ENCODE measurements around the gene ARMC8. TPM values are rescaled to one million over a fixed set of nuclear protein-coding genes. Genes with fewer than 3 reads are reported as not detected.
A peak's percentile ranks its signal among the peaks of the same experiment; 100 is the strongest.
"Not testable (repeated sequence)": the region's sequence is repeated elsewhere in the genome, so short reads cannot be mapped to it uniquely, and the experiment has no call there.

The ARMC8 gene
- 78.7 and 80.9 TPM in 2 replicates for total RNA-seq (2022)
- percentile 94 among the genes with signal in this experiment for Bru-seq, nascent RNA
- percentile 83 among the genes with signal in this experiment for BruChase-seq, experiment 1, labeled RNA remaining after a 6-hour chase
- BruChase-seq, experiment 2, labeled RNA remaining after a 2-hour chase = percentile 89 among the genes with signal in this experiment
- long read RNA-seq, full-length matches to known transcripts = 70 of 360 reads
- long read RNA-seq, partial matches to known transcripts = 16 of 360 reads
- long read RNA-seq, other reads (novel, unspliced or antisense) = 274 of 360 reads

- Mint-ChIP-seq H3K27me3 (ENCODE audit: unreplicated experiment) (no peaks in the 10 kb centered on the region), H3K36me3 (ENCODE audit: insufficient read depth, unreplicated experiment) (peaks cover 26% of the 10 kb centered on the region), H3K4me1 (ENCODE audit: low read depth, unreplicated experiment) (peaks cover 32% of the 10 kb centered on the region), H3K27ac (ENCODE audit: unreplicated experiment) (peak within 1 kb of the TSS; percentile 98), H3K9me3 (ENCODE audit: low read depth, unreplicated experiment) (no peaks in the 10 kb centered on the region), H3K4me3 (ENCODE audit: low read depth, unreplicated experiment) (peak within 1 kb of the TSS; percentile 92)
- CTCF ChIA-PET = interaction anchor here (1.1 to 2.0 kb wide), 4 partner anchors 13 to 736 kb away, joined by 3 to 5 read pairs (median 4); partner anchors contain the start of gene DBR1
- intact Hi-C loops (cut with micrococcal nuclease; ENCODE audit: unreplicated experiment) = loop anchor here (10.0 kb wide), 1 partner anchor 407 kb away; the partner anchor contains the start of gene CEP70
- no peak for TF ChIP-seq CTCF (IDR thresholded peaks at IDR 0.05; ENCODE audit: unreplicated experiment)
- BruUV-seq (replicated peaks) = no TSS peak
- DNase-seq = peak; percentile 66
Observed at GRCh38 chr3:138187296-138188012, at the start of gene ARMC8. ARMC8 (plus strand) TSS chr3:138187301; CDS start chr3:138187555, 254 bp downstream.

GRCh38 chr3:138137861-138138260, 49.2 kb upstream of the ARMC8 start:
- CTCF ChIA-PET = no interaction called here
- H3K9me3 Mint-ChIP-seq (ENCODE audit: low read depth, unreplicated experiment) = no peaks in the 10 kb centered on the region

GRCh38 chr3:138139691-138140090, 47.4 kb upstream of the ARMC8 start:
- CTCF ChIA-PET = no interaction called here
- no peaks in the 10 kb centered on the region for H3K36me3 Mint-ChIP-seq (ENCODE audit: insufficient read depth, unreplicated experiment)
- intact Hi-C loops (cut with micrococcal nuclease; ENCODE audit: unreplicated experiment) = no loop called here
- no peaks in the 10 kb centered on the region for H3K9me3 Mint-ChIP-seq (ENCODE audit: low read depth, unreplicated experiment)
- no peak overlapping the region for H3K27ac Mint-ChIP-seq (ENCODE audit: unreplicated experiment)
- no peak for DNase-seq
- no peaks in the 10 kb centered on the region for H3K27me3 Mint-ChIP-seq (ENCODE audit: unreplicated experiment)
- TF ChIP-seq CTCF (IDR thresholded peaks at IDR 0.05; ENCODE audit: unreplicated experiment) = no peak
- H3K4me3 Mint-ChIP-seq (ENCODE audit: low read depth, unreplicated experiment) = no peak overlapping the region
- H3K4me1 Mint-ChIP-seq (ENCODE audit: low read depth, unreplicated experiment) = no peaks in the 10 kb centered on the region
- BruUV-seq (replicated peaks) = no TSS peak

More at GRCh38 chr3:138137861-138138260, 49.2 kb upstream of the ARMC8 start:
- Mint-ChIP-seq H3K27ac (ENCODE audit: unreplicated experiment) (no peak overlapping the region), H3K36me3 (ENCODE audit: insufficient read depth, unreplicated experiment) (no peaks in the 10 kb centered on the region), H3K4me1 (ENCODE audit: low read depth, unreplicated experiment) (no peaks in the 10 kb centered on the region), H3K4me3 (ENCODE audit: low read depth, unreplicated experiment) (no peak overlapping the region), H3K27me3 (ENCODE audit: unreplicated experiment) (no peaks in the 10 kb centered on the region)
- BruUV-seq (replicated peaks) = no TSS peak
- intact Hi-C loops (cut with micrococcal nuclease; ENCODE audit: unreplicated experiment) = no loop called here
- DNase-seq = no peak
- TF ChIP-seq CTCF (IDR thresholded peaks at IDR 0.05; ENCODE audit: unreplicated experiment) = no peak

- H3K27ac Mint-ChIP-seq (ENCODE audit: unreplicated experiment) = no peak overlapping the region
- no TSS peak for BruUV-seq (replicated peaks)
- no peak for TF ChIP-seq CTCF (IDR thresholded peaks at IDR 0.05; ENCODE audit: unreplicated experiment)
Observed at GRCh38 chr3:138140940-138141339, 46.2 kb upstream of the ARMC8 start.

GRCh38 chr3:138142181-138142580, 44.9 kb upstream of the ARMC8 start:
- BruUV-seq (replicated peaks); CTCF ChIA-PET; H3K4me3 Mint-ChIP-seq (ENCODE audit: low read depth, unreplicated experiment); H3K36me3 Mint-ChIP-seq (ENCODE audit: insufficient read depth, unreplicated experiment); H3K27me3 Mint-ChIP-seq (ENCODE audit: unreplicated experiment); DNase-seq; H3K27ac Mint-ChIP-seq (ENCODE audit: unreplicated experiment); H3K9me3 Mint-ChIP-seq (ENCODE audit: low read depth, unreplicated experiment); intact Hi-C loops (cut with micrococcal nuclease; ENCODE audit: unreplicated experiment); H3K4me1 Mint-ChIP-seq (ENCODE audit: low read depth, unreplicated experiment): not testable (repeated sequence)

More at GRCh38 chr3:138140940-138141339, 46.2 kb upstream of the ARMC8 start:
- Mint-ChIP-seq H3K4me1 (ENCODE audit: low read depth, unreplicated experiment) (no peaks in the 10 kb centered on the region), H3K4me3 (ENCODE audit: low read depth, unreplicated experiment) (no peak overlapping the region), H3K36me3 (ENCODE audit: insufficient read depth, unreplicated experiment) (no peaks in the 10 kb centered on the region), H3K9me3 (ENCODE audit: low read depth, unreplicated experiment) (no peaks in the 10 kb centered on the region), H3K27me3 (ENCODE audit: unreplicated experiment) (no peaks in the 10 kb centered on the region)
- DNase-seq = no peak
- intact Hi-C loops (cut with micrococcal nuclease; ENCODE audit: unreplicated experiment) = no loop called here
- CTCF ChIA-PET = no interaction called here

All from Calu3 (cell line).